Parathyroid adenoma (tissue), 2 donors: ENCODE data around the gene DDX54.

Source experiments
- H2AFZ ChIP-seq: fragments of 300-600 bp; sonication (generic); one replicate; pipeline ENCODE4 v1.7.0; 2017; ENCODE audit warnings: antibody characterized with exemption, mild to moderate bottlenecking
- H3K27ac ChIP-seq: fragments of 300-600 bp; sonication (generic); one replicate; pipeline ENCODE4 v1.7.0; 2017
- H3K27me3 ChIP-seq: fragments of 300-600 bp; sonication (generic); one replicate; pipeline ENCODE4 v1.7.0; 2017; ENCODE audit warnings: low read length; ENCODE audit not compliant: control insufficient read depth, insufficient read depth
- H3K36me3 ChIP-seq: fragments of 300-600 bp; sonication (generic); one replicate; pipeline ENCODE4 v1.7.0; 2017; ENCODE audit warnings: low read length; ENCODE audit not compliant: control insufficient read depth, insufficient read depth
- H3K4me1 ChIP-seq: fragments of 300-600 bp; sonication (generic); one replicate; pipeline ENCODE4 v1.7.0; 2017; ENCODE audit warnings: control low read depth
- H3K4me2 ChIP-seq: fragments of 300-600 bp; sonication (generic); one replicate; pipeline ENCODE4 v1.7.0; 2017; ENCODE audit warnings: low read length
- H3K4me3 ChIP-seq: fragments of 300-600 bp; sonication (generic); one replicate; pipeline ENCODE4 v1.7.0; 2017; ENCODE audit warnings: low read depth, low read length
- H3K79me2 ChIP-seq: fragments of 300-600 bp; sonication (generic); one replicate; pipeline ENCODE4 v1.7.0; 2017; ENCODE audit warnings: control low read depth
- H3K9ac ChIP-seq: fragments of 300-600 bp; sonication (generic); one replicate; pipeline ENCODE4 v1.7.0; 2017; ENCODE audit warnings: mild to moderate bottlenecking
- H3K9me3 ChIP-seq: fragments of 300-600 bp; sonication (generic); one replicate; pipeline ENCODE4 v1.7.0; 2017; ENCODE audit warnings: low read length; ENCODE audit not compliant: control insufficient read depth
- TF ChIP-seq, protein P1 (sequence below): fragments of 300-600 bp; sonication (generic); IDR thresholded peaks from one replicate; pipeline ENCODE4 v1.7.0; 2017; ENCODE audit warnings: antibody characterized with exemption, mild to moderate bottlenecking
- donor health status: primary hyperparathyroidism.

DDX54 gene

GRCh38 chr12:113129664-113130456, 55.4 kb downstream of the DDX54 start:
- TF ChIP-seq, protein P1, sequence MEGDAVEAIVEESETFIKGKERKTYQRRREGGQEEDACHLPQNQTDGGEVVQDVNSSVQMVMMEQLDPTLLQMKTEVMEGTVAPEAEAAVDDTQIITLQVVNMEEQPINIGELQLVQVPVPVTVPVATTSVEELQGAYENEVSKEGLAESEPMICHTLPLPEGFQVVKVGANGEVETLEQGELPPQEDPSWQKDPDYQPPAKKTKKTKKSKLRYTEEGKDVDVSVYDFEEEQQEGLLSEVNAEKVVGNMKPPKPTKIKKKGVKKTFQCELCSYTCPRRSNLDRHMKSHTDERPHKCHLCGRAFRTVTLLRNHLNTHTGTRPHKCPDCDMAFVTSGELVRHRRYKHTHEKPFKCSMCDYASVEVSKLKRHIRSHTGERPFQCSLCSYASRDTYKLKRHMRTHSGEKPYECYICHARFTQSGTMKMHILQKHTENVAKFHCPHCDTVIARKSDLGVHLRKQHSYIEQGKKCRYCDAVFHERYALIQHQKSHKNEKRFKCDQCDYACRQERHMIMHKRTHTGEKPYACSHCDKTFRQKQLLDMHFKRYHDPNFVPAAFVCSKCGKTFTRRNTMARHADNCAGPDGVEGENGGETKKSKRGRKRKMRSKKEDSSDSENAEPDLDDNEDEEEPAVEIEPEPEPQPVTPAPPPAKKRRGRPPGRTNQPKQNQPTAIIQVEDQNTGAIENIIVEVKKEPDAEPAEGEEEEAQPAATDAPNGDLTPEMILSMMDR, result no peak
- H3K27me3 ChIP-seq, result no peaks in the 10 kb centered on the region
- peak overlapping the region; percentile 96 for H3K27ac ChIP-seq
- H3K36me3 ChIP-seq, result no peaks in the 10 kb centered on the region
- H3K4me1 ChIP-seq, result peaks cover 43% of the 10 kb centered on the region
- no peaks in the 10 kb centered on the region for H3K9me3 ChIP-seq
- peak overlapping the region; percentile 78 for H3K4me2 ChIP-seq
- peaks cover 55% of the 10 kb centered on the region for H3K79me2 ChIP-seq
- H2AFZ ChIP-seq, result no peak overlapping the region
- H3K9ac ChIP-seq, result no peak overlapping the region
- peak overlapping the region; percentile 49 for H3K4me3 ChIP-seq

- Histone ChIP-seq H3K9ac (no peak overlapping the region), H3K36me3 (no peaks in the 10 kb centered on the region), H3K4me3 (no peak overlapping the region), H2AFZ (no peak overlapping the region), H3K27ac (peak overlapping the region; percentile 96), H3K4me1 (peaks cover 43% of the 10 kb centered on the region), H3K79me2 (peaks cover 50% of the 10 kb centered on the region), H3K9me3 (no peaks in the 10 kb centered on the region), H3K27me3 (no peaks in the 10 kb centered on the region), H3K4me2 (no peak overlapping the region)
- TF ChIP-seq, protein P1, result no peak
Measured at GRCh38 chr12:113128802-113129663, 56.2 kb downstream of the DDX54 start.

- Histone ChIP-seq H3K4me3 (no peak overlapping the region), H3K79me2 (peaks cover 39% of the 10 kb centered on the region), H3K9me3 (no peaks in the 10 kb centered on the region), H3K27me3 (no peaks in the 10 kb centered on the region), H3K27ac (peak overlapping the region; percentile 13), H3K4me1 (peaks cover 47% of the 10 kb centered on the region), H3K36me3 (no peaks in the 10 kb centered on the region), H3K9ac (no peak overlapping the region), H3K4me2 (no peak overlapping the region), H2AFZ (no peak overlapping the region)
- TF ChIP-seq, protein P1, result no peak
Measured at GRCh38 chr12:113127791-113128199, 57.5 kb downstream of the DDX54 start.

DNA sequence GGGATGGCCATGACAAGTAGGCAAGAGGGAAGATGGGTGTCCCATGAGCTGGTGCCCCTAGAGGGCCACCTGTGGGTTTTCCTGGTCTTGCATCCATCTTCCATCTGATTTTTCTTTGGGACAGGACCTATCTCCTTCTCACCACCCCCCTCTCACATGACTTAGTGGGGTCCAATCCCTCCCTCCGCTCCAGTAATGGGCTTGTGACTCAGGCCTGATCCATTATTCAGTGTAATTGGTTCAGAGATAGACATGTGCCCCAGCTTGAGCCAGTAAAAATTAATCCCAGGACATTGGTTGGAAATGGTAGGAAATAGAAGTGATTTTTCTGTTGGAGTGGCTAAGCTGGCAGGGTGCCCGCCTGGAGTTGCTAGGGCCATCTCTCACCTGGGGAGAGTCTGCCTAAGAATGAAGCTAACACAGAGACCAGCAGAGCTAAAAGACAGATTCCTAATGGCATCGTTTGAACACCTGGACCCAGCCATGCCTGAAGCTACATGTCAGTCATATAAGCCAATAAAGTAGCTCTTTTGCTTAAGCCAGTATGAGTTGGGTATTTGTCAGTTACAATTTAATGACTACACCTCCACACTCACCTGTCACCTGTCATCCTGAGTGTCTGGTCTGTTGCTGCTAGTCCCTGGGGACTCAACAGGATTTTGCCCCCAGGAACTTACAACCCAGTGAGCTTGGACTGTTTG, 64.5 kb downstream of the DDX54 start:
- H3K4me1 ChIP-seq, result peaks cover 20% of the 10 kb centered on the region
- H3K36me3 ChIP-seq, result no peaks in the 10 kb centered on the region
- peaks cover 10% of the 10 kb centered on the region for H3K79me2 ChIP-seq
- H3K4me2 ChIP-seq, result no peak overlapping the region
- TF ChIP-seq, protein P1, result no peak
- H3K27ac ChIP-seq, result no peak overlapping the region
- H2AFZ ChIP-seq, result no peak overlapping the region
- H3K4me3 ChIP-seq, result no peak overlapping the region
- H3K27me3 ChIP-seq, result no peaks in the 10 kb centered on the region
- no peak overlapping the region for H3K9ac ChIP-seq
- H3K9me3 ChIP-seq, result no peaks in the 10 kb centered on the region
